Activated CD4-positive, CD25-positive, alpha-beta regulatory T cell treated with anti-CD3 and anti-CD28 coated beads, Interleukin-2, amount 50 U/mL, for 16 hours (primary cell): ENCODE results near the gene YAF2.
"Not testable (repeated sequence)": the region's sequence is repeated elsewhere in the genome, so short reads cannot be mapped to it uniquely, and the experiment has no call there.

Experiments used
- DNase-seq: peaks from one replicate; pipeline ENCODE4 v3.0.0-alpha.2; 2020; ENCODE audit warnings: low read depth, low spot score

The YAF2 gene

DNA sequence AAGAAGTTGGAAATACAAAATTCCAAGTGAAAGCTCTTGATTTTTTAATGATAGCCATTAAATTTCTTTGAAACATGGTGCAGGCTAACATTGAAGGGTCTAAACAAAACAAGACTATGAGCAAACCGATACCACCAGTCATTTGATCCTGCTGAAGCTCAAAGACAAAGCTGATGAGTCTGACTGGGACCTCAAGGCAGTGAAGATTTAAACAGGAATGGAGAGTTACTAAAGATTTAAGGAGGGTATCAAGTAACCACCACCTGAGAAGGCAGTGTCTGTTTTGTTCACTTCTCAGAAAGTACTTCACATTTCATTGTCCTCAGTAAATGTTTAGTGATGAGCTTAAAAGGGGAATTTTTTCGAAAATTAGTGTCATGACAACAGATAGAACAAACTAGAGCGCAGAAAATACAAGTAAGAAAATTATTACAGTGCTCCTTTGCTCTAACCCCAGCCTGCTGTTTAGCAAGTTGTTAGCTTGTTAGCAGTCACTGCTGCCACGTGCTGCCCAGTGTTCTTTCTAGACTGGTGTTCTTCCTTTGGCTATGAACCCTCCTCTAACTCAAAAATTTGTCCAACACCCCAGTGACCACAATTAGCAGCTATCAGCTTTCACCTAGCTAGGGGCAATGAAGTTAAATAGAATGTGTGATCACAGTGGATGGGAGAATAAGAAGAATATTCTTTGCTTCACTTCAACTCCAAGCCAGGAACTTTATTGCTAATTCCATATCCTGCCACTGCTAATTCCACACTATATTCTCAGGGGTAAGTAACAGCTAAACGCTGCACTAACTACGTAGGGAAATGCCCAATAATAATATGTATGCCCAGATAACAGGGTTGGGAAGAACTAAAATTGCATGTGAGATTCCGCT is 41.1 kb downstream of the YAF2 start:
- DNase-seq: no peak

DNA sequence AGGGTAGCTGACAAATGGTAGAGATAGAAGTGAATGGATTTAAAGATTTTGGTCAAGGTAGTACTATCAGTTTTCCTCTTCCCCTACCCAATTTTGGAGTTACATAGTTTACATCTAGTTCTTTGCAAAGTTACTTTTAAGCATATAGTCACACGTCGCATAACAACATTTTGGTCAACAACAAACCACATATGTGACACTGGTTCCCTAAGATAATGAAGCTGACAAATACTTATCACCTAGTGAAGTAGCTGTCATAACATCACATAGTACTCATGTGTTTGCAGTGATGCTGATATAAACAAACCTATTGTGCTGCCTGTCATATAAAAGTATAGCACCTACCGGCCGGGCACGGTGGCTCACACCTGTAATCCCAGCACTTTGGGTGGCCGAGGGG is 45.4 kb downstream of the YAF2 start:
- DNase-seq: no peak

DNA sequence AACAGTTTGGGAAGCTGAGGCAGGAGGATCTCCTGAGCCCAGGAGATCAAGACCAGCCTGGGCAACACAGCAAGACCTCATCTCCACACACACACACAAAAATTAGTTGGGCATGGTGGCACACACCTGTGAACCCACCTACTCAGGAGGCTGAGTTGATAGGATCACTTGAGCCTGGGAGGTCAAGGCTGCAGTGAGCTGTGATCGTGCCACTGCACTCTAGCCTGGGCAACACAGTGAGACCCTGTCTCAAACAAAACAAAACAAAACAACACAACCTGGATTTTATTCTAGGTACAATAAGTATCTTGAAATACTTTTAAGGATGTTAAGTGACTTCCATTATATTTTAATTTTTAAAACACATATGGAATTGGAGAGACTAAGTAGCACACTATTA is 45.8 kb downstream of the YAF2 start:
- DNase-seq: no peak

DNA sequence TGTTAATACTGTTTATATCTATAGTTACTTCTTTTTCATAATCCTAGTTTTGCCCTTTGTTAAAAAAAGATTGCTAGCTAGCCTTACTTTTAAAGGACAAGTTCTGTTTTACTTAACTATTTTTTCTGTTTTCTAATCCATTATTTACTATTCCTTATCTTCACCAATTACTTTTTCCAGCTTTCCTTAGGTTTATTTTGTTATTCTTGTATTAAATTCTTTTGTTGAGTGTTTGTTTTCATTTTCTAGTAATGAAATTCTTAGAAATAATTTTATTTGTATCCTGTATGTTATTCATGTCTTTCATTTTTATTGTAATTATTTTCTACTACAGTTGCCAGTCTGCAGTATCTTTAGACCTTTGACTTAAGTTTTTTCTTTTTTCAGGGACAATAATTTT is 47.7 kb downstream of the YAF2 start:
- DNase-seq: no peak

DNA sequence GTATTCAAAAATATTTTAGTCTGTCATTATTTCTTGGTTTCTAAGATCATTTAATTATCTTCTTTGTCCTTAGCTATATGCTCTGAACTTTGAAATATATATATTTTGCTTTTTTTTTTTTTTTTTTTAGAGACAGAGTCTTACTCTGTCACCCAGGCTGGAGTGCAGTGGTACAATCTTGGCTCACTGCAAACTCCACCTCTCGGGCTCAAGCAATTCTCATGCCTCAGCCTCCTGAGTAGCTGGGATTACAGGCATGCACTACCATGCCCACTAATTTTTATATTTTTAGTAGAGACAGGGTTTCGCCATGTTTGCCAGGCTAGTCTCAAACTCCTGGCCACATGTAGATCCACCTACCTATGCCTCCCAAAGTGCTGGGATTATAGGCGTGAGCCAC is 49.8 kb downstream of the YAF2 start:
- DNase-seq: not testable (repeated sequence)

DNA sequence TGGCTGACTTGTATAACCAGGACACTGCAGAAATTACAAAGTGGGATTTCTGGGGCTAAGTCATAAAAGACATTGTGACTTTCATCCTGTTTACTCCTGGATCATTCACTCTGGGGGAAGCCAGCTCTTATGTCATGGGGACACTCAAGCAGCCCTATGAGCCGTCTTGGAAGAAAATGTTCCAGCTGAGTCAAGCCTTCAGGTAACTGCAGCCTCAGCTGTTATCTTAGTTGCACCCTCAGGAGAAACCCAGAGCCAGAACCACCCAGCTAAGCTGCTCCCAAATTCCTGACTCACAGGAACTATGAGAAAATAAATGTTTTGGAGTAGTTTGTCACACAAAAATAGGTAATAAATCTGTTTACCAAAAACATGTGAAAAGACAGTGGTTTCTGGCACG is 50.2 kb downstream of the YAF2 start:
- DNase-seq: no peak

DNA sequence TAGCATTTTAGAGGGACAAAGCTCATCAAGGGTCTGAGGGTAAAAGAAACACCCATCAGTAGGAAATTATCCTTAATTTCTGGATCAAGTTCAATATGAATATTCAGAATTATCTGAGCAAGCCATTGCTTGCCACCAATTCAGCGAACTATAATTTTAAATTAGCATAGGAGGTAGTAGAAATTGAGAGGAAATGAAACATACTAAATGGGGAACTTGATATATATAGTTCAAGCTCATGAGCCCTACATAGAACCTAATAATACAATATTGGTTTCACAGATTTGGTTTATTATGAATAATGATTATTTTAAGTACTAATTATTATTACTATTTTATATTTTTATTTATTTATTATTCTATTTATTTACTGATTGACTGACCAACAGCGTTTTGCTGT is 51.3 kb downstream of the YAF2 start:
- DNase-seq: no peak

DNA sequence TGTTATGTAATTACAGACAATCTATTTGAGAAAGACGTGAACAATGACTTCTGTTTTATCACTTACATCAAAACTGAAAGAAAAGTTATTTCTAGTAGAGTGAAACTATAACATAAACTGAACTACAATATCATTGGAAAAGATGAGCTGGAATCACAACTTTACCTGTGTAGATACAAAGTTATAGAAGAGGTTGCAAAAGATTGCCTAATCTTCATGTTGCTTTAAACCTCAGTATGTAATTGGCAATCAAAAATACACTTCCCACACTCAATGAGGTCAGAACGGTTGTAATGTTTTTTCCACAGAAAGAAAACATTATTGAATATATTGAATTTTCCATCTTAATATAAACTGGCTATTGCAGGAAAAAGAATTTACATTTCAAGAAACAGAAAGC is 55.7 kb downstream of the YAF2 start:
- no peak for DNase-seq

DNA sequence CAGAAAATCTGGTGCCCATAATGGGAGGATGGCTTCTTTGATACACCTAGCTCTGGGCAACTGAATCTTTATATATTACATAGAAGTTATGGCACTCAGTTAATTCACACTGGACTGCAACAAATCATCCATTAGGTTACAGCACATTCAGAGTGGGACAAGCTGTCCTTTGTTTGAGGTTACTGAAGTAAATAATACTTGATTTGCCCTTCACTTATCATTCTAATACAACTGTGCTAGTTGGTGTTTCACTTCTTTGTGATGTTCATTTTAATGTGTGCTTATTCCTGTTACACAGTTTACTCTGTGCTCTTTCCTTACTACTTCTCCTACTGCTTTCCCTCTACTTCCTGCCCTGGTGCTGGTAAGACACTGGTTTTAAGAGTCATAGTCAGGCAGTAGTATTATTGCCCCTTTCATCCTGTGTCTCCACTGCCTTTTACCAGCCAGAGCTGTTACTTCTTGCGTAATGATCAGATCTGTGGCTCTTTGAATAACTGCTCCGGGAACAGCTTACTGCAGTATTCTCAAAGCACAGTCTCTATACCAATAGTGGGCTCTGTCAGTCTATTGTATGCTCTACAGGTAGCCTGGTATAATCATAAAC is 57.0 kb downstream of the YAF2 start:
- no peak for DNase-seq

DNA sequence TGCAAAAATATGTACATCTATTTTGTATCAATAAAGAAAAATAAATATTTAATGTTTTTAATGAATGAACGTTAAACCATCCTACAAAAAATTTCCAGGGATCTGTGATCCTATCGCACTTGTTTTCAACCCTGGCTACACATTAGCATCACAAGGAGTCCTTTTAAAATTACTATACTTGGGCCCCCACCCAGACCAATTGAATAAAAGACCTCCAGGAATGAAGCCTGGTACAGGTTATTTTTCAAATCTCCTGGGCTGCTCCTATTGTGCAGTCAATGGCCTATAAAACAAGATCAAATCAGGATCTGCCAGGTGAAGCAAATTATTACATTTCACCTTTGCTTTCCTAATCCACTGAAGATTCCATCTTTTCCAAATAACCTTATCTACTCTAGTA is 59.9 kb downstream of the YAF2 start:
- DNase-seq: no peak

DNA sequence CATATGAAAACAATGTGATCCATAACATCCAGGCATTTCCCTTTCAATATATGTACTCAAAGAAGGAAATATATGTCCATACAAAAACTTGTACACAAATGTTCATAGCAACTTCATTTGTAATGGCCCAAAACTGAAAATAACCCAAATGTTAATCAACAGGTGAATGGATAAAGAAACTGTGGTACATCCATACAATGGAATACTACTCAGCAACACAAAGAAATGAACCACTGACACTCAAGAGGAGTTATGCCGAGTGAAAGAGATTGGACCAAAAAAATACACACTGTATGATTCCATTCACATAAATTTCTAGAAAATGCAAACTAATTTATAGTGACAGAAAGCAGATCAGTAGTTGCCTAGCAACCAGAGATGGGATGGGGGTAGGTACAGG is 63.1 kb downstream of the YAF2 start:
- no peak for DNase-seq

DNA sequence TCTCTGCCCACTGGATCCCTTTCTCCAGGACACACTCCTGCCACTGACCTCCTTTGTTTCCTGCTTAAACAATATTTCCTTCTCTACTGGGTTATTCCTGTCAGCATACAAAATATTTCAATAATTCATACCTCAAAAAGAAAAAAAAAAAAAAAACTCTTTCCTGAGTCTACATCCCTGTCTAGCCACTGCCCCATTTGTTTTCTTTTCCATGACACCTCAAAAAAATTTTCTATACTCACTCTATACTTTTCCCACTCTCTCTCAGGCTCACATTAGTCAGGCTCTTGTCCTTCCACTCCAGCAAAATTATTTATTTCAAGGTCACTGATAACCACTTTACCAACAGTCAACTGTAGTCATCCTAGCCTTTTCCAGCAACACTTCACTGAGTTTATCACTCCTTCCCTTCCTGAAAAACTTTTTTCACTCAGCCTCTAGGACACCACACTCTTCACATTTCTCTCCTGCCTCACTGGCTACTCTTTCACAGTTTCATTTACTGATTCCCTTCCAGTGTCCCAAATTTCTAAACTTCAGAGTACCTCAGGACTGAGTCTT is 64.0 kb downstream of the YAF2 start:
- DNase-seq: no peak

DNA sequence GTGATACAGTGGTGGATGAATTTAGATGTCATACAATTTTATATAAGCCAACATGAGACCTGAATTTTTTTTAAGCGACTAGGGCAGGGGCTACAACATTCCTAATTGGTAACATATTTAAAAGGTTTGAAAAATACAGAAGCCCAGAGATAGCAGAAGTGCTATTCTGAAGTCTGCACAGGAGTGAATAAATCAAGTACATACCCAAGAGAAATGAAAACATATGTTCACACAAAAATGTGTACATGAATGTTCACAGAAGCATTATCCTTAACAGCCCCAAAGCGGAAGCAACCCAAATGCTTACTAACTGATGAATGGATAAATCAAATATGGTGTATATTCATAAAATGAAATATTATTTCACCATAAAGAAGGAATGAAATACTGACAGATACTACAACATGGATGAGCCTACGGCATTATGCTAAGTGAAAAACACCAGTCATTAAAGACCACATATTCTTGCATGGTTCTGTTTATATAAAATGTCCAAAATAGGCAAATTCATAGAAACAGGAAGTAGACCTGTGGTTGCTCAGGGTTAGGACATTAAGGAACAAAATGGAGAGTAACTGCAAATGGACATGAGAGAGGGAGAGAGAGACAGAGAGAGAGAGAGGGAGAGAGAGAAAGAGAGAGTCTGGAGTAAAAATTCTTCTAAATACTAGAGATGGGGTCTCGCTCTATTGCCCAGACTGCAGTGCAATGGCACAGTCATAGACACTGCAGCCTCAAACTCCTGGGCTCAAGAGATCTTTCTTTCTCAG is 65.4 kb downstream of the YAF2 start:
- no peak for DNase-seq

DNA sequence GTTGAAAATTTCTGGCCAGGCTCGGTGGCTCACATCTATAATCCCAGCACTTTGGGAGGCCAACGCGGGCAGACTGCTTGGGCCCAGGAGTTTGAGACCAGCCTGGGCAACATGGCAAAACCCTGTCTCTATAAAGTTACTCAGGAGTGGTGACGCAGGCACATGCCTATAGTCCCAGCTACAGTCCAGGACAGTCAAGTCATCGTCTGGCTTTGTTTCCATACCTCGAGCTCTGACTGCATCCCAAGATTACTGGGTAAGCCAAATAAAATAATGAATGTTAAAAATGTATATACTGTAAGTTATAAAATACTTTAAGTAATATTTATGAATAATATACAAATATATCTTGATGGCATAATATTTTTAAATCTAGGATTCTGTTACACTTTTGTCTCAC is 70.3 kb downstream of the YAF2 start:
- DNase-seq: no peak

DNA sequence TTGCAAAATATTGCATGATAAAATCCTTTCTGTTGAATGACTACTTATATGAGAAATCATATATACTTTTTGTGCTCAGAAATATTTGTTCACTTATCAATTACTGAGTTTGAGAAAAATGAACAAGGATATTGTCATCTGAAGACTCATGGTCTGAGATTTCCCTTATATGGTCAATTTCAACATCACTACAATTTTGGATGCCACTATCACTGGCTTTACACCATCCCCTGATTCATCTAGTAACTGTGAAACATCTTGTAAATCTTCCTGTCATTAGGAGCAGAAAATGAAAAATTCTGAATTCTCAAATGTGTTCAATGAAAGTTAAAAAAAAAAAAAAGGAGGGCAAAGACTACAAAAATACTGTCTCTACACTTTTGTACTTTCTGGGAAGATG is 71.5 kb downstream of the YAF2 start:
- DNase-seq: no peak

DNA sequence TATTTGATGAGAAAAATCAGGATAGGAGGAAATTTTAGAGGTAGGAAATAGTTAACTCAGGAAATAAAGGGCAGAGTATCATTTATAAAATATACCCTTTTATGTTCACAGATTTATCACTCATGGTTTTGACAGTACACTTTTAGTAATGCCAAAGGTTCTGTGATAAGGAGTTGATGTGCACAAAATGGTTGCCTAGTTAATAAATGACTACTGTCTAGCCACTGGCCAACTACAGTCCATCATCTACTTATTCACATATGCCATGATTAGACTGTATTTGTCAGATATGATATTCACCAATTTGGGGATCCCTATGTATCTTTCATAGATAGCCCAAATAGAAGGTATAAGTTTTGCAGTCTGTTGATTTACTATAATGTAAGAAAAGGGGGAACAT is 74.1 kb downstream of the YAF2 start:
- no peak for DNase-seq

DNA sequence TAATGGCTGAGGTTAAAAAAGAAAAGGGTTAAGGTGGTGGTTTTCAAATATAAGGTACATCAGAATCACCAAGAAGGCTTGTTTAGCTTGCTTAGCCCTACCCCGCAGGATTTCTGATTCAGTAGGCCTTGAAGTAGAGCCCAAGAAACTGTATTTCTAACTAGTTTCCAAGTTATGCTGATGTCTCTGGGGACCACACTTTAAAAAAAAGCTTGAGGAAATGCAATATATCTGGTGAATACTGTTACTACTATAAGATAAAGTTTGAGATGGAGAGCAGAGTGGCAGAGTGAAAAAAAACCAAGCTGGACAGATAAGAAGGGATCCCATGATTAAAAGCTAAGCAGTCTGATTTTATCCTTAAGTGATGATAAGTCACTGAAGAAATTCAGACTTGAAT is 75.1 kb downstream of the YAF2 start:
- no peak for DNase-seq

DNA sequence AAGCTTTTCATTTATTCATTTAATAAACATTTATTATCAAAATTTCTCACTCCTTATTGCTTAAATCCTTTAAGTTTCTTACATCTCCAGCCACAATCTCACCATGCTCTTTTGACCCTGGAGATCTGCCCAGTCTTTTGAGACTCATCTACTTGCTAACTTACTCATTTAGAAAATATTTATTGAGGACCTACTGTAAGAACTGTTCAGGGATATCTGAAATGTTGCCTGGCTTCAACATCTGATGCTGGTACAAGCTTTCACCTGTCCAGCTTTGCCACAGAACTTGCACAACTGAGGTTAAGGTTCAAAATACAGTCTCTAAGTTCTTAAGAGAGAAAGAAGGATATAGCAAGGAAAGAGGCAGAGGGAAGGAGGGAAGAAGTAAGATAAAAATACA is 75.9 kb downstream of the YAF2 start:
- DNase-seq: no peak

DNA sequence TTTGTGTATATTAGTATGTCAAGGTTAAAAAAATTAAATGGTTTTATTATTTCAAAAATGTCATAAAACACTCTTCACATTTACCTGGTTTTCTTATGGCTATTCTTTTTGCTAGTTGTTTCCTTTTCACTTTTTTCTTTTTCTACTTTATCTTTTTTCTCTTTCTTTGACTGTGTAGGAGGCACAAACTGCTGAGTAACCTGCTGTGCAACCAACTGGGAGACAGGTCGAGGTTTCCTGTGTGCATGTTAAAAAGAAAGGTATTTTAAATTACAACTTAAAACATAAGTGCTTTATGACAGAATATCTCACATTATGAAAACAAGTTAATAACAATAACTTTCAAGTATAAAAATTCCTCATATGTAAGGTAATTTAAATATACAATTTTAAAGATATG is 76.5 kb downstream of the YAF2 start:
- DNase-seq: no peak

DNA sequence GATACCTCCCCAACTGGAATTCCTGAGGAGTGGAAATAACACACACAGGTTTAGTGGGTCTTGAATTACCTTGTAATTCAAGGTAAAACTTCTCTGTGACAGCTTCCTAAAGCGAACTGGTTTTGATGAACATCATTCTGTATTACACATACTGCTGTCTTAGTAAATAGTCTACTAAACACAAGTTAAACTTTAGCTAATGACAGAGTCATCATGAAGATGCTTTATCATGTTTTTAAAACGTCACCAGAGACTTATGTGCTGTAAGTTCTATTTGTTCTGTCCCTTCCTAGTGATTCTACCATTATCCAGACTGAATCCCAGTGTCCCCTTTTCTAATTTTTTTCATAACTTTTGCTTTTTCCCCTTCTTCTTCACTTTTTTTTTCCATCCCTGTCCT is 81.8 kb downstream of the YAF2 start:
- no peak for DNase-seq

DNA sequence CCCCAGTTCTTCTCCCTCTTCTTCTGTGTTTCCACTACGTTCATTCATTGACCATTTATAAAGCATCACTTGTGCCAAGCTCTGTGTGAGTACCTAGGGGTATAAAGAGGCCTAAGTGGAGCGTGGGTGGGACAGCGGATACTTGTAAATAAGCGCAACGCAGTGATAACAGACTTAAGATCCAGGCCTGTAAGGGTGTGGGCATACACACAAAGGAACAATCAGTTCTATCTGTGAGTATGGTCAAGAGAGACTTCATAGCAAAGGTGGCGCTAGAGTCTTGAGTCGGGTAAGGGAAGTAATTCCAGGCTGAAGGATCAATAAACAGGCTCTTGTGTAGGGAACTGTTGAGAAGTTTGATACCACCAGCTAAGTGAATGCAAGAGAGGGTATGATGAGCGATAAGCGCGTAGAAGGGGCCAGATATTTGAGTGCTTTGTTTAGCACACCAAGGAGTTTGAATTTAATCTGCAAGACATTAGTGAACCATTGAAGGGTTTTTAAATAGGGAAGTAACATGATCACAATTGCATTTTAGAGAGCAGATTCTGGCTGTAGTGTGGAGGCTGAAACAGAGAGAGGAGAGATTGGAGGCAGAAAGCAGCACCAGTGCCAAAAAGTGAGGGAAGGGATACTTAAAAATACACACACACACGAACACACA is 92.4 kb downstream of the YAF2 start:
- DNase-seq: no peak

DNA sequence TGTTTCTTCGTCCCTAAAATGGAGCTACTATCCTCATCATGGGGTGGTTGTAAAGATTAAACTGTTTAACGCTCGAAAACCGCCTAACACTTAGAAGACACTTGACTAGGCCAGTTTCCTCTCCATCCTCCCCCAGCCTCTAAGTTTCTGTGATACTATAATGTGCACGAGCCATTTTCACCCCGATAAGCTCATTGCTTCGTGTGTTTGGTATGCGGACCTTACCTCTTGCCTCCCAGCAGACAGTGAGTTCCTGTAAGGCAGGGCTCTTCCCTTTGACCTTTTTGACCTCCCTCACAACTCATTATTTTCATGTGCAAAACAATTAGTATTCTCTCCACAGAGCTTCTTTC is 92.9 kb downstream of the YAF2 start:
- DNase-seq: no peak
